ENCODE measurements around the gene FHOD3.

GRCh38 chr18:36582988-36583745 is 285.7 kb downstream of the FHOD3 start:
- no peak for TF ChIP-seq ZNF274 (IDR thresholded peaks at IDR 0.05; ENCODE audit: borderline replicate concordance, low read depth, low read length)
- no peak for TF ChIP-seq SMC3 (conservative IDR thresholded peaks at IDR 0.05; ENCODE audit: insufficient read depth, low read depth, low read length)
- no peak for TF ChIP-seq CBX1 (IDR thresholded peaks at IDR 0.05; ENCODE audit: low read depth)
- TF ChIP-seq CBX3 (IDR thresholded peaks at IDR 0.05; ENCODE audit: borderline replicate concordance in 1 of 2, low read length in 2 of 2): no peak
- no peak for TF ChIP-seq MAFK (IDR thresholded peaks at IDR 0.05; ENCODE audit: low read length)
- no peak for TF ChIP-seq CTCF (IDR thresholded peaks at IDR 0.05 in 2 of 3, conservative IDR thresholded peaks at IDR 0.05 in 1 of 3; ENCODE audit: insufficient read depth in 2 of 3, low read depth in 1 of 3, low read length in 3 of 3)
- TF ChIP-seq KDM1A (IDR thresholded peaks at IDR 0.05): no peak
- no peak for TF ChIP-seq SAFB2 (IDR thresholded peaks at IDR 0.05; ENCODE audit: borderline replicate concordance, low read depth, low read length, severe bottlenecking)
- no peak for TF ChIP-seq ZFP36 (IDR thresholded peaks at IDR 0.05; ENCODE audit: low read depth, low read length, partially characterized antibody)
- TF ChIP-seq HDAC6 (IDR thresholded peaks at IDR 0.05; ENCODE audit: low read depth, low read length): no peak
- TF ChIP-seq U2AF1 (optimal IDR thresholded peaks at IDR 0.05; ENCODE audit: low read depth, low read length): no peak
- TF ChIP-seq, protein P1, sequence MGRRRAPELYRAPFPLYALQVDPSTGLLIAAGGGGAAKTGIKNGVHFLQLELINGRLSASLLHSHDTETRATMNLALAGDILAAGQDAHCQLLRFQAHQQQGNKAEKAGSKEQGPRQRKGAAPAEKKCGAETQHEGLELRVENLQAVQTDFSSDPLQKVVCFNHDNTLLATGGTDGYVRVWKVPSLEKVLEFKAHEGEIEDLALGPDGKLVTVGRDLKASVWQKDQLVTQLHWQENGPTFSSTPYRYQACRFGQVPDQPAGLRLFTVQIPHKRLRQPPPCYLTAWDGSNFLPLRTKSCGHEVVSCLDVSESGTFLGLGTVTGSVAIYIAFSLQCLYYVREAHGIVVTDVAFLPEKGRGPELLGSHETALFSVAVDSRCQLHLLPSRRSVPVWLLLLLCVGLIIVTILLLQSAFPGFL (CRISPR knock-in tag; IDR thresholded peaks at IDR 0.05): no peak
- TF ChIP-seq RAD21 (CRISPR knock-in tag; conservative IDR thresholded peaks at IDR 0.05 in 1 of 2, IDR thresholded peaks at IDR 0.05 in 1 of 2): no peak

Measured in K562 (cell line).